Activated CD4-positive, alpha-beta T cell treated with anti-CD3 and anti-CD28 coated beads, Interleukin-2, amount 50 U/mL, for 4 hours (primary cell): ENCODE data around the gene MRPL27.
"Not testable (repeated sequence)": the region's sequence is repeated elsewhere in the genome, so short reads cannot be mapped to it uniquely, and the experiment has no call there.

ENCODE experiments used
- DNase-seq, 2 experiments: peaks; one replicate each; pipeline ENCODE4 v3.0.0-alpha.2; 2020

MRPL27 gene

GRCh38 chr17:50344731-50345365, 28.1 kb downstream of the MRPL27 start:
- no peak for DNase-seq

GRCh38 chr17:50339381-50339780, 33.6 kb downstream of the MRPL27 start:
- no peak for DNase-seq

GRCh38 chr17:50338645-50339044, 34.3 kb downstream of the MRPL27 start:
- no peak for DNase-seq

GRCh38 chr17:50337956-50338355, 35.0 kb downstream of the MRPL27 start:
- no peak for DNase-seq

GRCh38 chr17:50333291-50334057, 39.5 kb downstream of the MRPL27 start:
- not testable (repeated sequence) for DNase-seq

GRCh38 chr17:50332196-50332595, 40.8 kb downstream of the MRPL27 start:
- DNase-seq: no peak

- DNase-seq: no peak
These were observed 41.7 kb downstream of the MRPL27 start for GRCh38 chr17:50331085-50331791.

- no peak for DNase-seq
These were observed 42.7 kb downstream of the MRPL27 start for GRCh38 chr17:50330151-50330775.

GRCh38 chr17:50329716-50330115, 43.3 kb downstream of the MRPL27 start:
- no peak for DNase-seq

GRCh38 chr17:50328363-50329325, 44.3 kb downstream of the MRPL27 start:
- DNase-seq: no peak

GRCh38 chr17:50326831-50327364, 46.1 kb downstream of the MRPL27 start:
- DNase-seq: no peak

GRCh38 chr17:50325906-50326305, 47.1 kb downstream of the MRPL27 start:
- no peak for DNase-seq

- no peak for DNase-seq
These were observed 49.9 kb downstream of the MRPL27 start for GRCh38 chr17:50323060-50323459.

- DNase-seq: no peak
These were observed 50.7 kb downstream of the MRPL27 start for GRCh38 chr17:50322271-50322670.

GRCh38 chr17:50319306-50320004, 53.5 kb downstream of the MRPL27 start:
- DNase-seq: no peak

- no peak for DNase-seq
These were observed 54.3 kb downstream of the MRPL27 start for GRCh38 chr17:50318501-50319285.
